SK-N-MC (cell line): ENCODE measurements around the gene PPIL6.

ENCODE experiments used
- EZH2 ChIP-seq: fragments of 200-600 bp; sonication (generic); IDR thresholded peaks from one replicate; pipeline ENCODE4 v1.6.1; 2017; ENCODE audit warnings: antibody characterized with exemption
- FOXP2 ChIP-seq: optimal IDR thresholded peaks from 2 replicates; pipeline ENCODE3; 2011; ENCODE audit warnings: mild to moderate bottlenecking, moderate library complexity; ENCODE audit not compliant: insufficient read depth; ENCODE audit errors: extremely low read length, control extremely low read depth
- POLR2AphosphoS5 ChIP-seq: IDR thresholded peaks from 2 replicates; pipeline ENCODE4 v1.6.1; 2012; ENCODE audit warnings: mild to moderate bottlenecking, low read depth, low read length, borderline replicate concordance

GRCh38 chr6:109465772-109466171, 25.3 kb upstream of the PPIL6 start:
- TF ChIP-seq POLR2AphosphoS5 (no peak), EZH2 (no peak), FOXP2 (no peak)
